Measurements from ENCODE around the gene CCDC187.

Gene CCDC187

GRCh38 chr9:136349546-136349945 is 45.7 kb upstream of the CCDC187 start:
- TF ChIP-seq REST (IDR thresholded peaks at IDR 0.05; ENCODE audit: insufficient read depth in 1 of 2, low read depth in 2 of 2, low read length in 2 of 2) (no peak), SIN3A (IDR thresholded peaks at IDR 0.05; ENCODE audit: borderline replicate concordance, insufficient read depth, low read length) (no peak), FOXP2 (optimal IDR thresholded peaks at IDR 0.05; ENCODE audit: borderline replicate concordance, extremely low read depth, extremely low read length, insufficient read depth) (no peak), POLR2AphosphoS5 (IDR thresholded peaks at IDR 0.05; ENCODE audit: low read depth, low read length) (no peak), TAF1 (IDR thresholded peaks at IDR 0.05; ENCODE audit: borderline replicate concordance, insufficient read depth, low read length) (no peak)

- TF ChIP-seq SIN3A (IDR thresholded peaks at IDR 0.05; ENCODE audit: borderline replicate concordance, insufficient read depth, low read length) (no peak), TAF1 (IDR thresholded peaks at IDR 0.05; ENCODE audit: borderline replicate concordance, insufficient read depth, low read length) (no peak), FOXP2 (optimal IDR thresholded peaks at IDR 0.05; ENCODE audit: borderline replicate concordance, extremely low read depth, extremely low read length, insufficient read depth) (no peak), REST (IDR thresholded peaks at IDR 0.05; ENCODE audit: insufficient read depth in 1 of 2, low read depth in 2 of 2, low read length in 2 of 2) (no peak), POLR2AphosphoS5 (IDR thresholded peaks at IDR 0.05; ENCODE audit: low read depth, low read length) (no peak)
Measured at GRCh38 chr9:136348691-136349090, 44.8 kb upstream of the CCDC187 start.

- TF ChIP-seq SIN3A (IDR thresholded peaks at IDR 0.05; ENCODE audit: borderline replicate concordance, insufficient read depth, low read length) (no peak), POLR2AphosphoS5 (IDR thresholded peaks at IDR 0.05; ENCODE audit: low read depth, low read length) (no peak), TAF1 (IDR thresholded peaks at IDR 0.05; ENCODE audit: borderline replicate concordance, insufficient read depth, low read length) (no peak), REST (IDR thresholded peaks at IDR 0.05; ENCODE audit: insufficient read depth in 1 of 2, low read depth in 2 of 2, low read length in 2 of 2) (no peak), FOXP2 (optimal IDR thresholded peaks at IDR 0.05; ENCODE audit: borderline replicate concordance, extremely low read depth, extremely low read length, insufficient read depth) (no peak)
Measured at GRCh38 chr9:136347472-136348256, 43.8 kb upstream of the CCDC187 start.

GRCh38 chr9:136346927-136347465 is 43.1 kb upstream of the CCDC187 start:
- TF ChIP-seq FOXP2 (optimal IDR thresholded peaks at IDR 0.05; ENCODE audit: borderline replicate concordance, extremely low read depth, extremely low read length, insufficient read depth) (no peak), POLR2AphosphoS5 (IDR thresholded peaks at IDR 0.05; ENCODE audit: low read depth, low read length) (no peak)

- TF ChIP-seq TAF1 (IDR thresholded peaks at IDR 0.05; ENCODE audit: borderline replicate concordance, insufficient read depth, low read length) (no peak), REST (IDR thresholded peaks at IDR 0.05; ENCODE audit: insufficient read depth in 1 of 2, low read depth in 2 of 2, low read length in 2 of 2) (no peak), SIN3A (IDR thresholded peaks at IDR 0.05; ENCODE audit: borderline replicate concordance, insufficient read depth, low read length) (no peak), FOXP2 (optimal IDR thresholded peaks at IDR 0.05; ENCODE audit: borderline replicate concordance, extremely low read depth, extremely low read length, insufficient read depth) (no peak), POLR2AphosphoS5 (IDR thresholded peaks at IDR 0.05; ENCODE audit: low read depth, low read length) (no peak)
Measured at GRCh38 chr9:136346157-136346481, 42.2 kb upstream of the CCDC187 start.

Measured in PFSK-1 (cell line).